T-helper 22 cell (primary cell): Measurements from ENCODE around the gene MAN1C1.
"Not testable (repeated sequence)": the region's sequence is repeated elsewhere in the genome, so short reads cannot be mapped to it uniquely, and the experiment has no call there.

ENCODE experiments used
- DNase-seq: peaks from one replicate; pipeline ENCODE4 v3.0.0-alpha.2; 2020; ENCODE audit warnings: low read depth

MAN1C1 gene

DNA sequence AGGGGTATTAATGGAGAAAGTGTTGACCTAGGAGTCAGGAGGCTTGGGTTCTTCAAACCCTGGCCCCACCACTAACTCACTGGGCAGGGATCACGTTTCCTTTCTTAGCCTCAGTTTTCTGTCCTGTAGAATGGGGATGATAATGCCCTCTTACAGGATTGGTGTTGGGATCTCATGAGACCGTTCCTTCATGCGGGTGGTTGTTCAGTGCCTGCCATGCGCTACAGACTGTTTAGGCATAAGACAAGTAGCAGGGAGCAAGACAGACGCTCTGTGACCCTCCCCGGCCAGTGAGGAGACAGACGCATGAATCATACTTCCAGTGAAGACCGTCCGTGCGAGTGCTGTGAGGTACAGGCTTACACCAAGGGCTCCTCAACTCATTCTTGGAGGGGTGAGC, 81.7 kb downstream of the MAN1C1 start:
- DNase-seq = no peak

DNA sequence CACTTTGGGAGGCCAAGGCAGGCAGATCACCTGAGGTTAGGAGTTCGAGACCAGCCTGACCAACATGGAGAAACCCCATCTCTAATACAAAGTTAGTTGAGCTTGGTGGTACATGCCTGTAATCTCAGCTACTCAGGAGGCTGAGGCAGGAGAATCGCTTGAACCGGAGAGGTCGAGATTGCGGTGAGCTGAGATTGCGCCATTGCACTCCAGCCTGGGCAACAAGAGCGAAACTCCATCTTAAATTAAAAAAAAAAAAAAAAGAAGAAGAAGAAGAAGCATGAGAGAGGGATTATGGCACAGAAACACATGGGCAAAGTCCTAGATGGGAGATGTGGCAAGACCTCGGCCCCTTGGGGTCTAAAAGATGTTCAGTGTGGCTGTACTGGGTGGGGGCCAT, 82.5 kb downstream of the MAN1C1 start:
- DNase-seq = not testable (repeated sequence)

DNA sequence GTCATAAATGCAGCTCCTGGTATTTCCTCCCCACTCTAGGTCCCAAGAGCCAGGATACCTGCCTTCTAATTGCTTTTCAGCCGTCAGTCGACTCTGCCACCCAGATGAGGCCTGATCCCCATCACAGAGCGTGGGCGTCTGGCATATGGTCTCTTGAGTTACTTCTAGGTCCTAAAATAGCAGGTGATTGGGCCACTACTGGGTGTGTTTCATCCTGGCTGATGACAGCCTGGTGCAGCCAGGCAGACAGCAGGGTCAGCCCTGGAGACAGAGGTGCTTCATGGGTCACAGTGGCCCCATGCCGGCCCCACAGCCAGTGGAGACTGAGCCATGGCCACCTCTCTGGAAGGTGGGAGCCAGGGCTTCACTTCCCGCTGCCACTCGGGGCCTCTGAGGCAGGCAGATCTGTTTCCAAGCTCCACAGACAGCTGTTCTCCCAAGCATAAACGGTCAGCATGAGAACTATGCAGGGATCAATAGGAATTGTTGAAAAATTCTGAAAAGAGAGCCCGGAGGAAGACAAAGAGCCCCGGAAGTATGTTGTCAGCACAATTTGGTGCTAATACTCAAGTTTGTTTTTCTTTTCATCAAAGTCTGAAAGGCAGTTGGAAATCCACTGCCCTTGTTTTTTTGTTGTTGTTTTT, 83.0 kb downstream of the MAN1C1 start:
- DNase-seq = no peak

DNA sequence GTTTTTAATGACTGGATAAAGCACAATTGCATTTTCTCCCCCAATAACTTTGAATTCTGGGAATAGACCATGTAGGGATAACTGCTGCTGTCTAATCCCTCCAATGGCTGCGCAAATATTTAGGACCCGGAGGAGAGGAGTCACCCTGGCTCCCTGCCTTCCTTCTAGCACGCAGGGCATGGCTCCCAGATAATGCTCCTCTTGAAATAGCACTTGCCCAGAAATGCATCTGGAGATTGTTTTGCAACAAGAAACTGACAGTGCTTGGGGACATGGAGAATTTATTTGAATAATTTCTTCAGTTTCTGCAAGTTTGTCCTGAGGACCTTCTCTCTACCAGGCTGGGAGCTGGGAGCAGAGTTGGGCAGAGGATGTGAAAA, 83.5 kb downstream of the MAN1C1 start:
- DNase-seq = no peak

DNA sequence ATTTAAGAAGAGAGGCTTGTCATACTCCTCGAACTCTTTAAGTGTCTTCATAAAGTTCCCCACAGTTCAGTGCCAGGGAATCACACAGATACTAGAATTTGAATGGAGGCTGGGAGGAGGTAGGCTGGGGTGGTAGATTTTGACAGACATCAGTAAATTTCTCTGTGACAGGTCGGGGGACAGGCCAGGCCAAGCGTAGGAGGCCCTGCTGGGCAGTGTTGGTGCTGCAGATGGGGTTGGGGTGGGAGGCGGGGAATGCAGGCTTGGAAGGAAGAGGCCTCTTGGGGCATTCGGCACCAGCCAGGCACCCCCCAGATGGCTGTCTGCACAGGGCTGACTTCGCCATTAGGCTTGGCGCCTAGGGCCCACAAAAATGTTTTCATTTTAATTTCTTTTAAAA, 84.0 kb downstream of the MAN1C1 start:
- no peak for DNase-seq

DNA sequence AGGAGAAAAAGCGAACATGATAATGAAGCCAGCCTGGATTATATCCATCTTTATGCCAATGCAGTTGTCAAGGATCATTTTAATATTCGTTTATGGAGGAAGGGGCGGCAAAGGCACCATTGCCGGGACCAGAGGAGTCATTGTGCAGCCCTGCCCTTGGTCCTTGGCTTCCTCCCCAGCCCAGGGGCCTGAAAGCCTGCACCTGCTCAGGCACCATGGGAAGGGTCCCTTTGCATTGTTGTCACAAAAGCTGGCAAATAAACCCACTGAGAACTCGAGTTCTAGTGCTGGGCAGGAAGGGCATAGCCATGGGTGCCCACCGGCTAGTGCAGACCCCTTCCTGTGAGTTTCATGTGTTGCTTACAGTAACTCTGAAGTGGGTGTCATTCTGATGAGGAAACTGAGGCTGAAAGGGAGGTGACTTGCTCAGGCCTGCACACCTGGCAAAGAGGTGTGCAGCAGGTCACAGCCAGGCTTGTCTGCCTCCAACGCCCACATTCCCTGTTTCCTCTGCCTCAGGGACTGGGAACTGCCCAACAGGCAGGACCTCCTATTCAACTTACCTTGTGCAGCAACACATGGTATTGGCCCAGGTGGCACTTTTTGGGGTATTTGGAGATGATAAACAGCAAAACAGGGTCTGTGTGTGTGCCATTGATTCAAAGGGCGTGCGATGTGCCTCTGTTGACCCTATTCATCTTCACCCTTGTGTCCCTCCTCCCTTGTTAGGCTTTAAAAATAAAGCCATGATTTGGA, 84.6 kb downstream of the MAN1C1 start:
- no peak for DNase-seq

DNA sequence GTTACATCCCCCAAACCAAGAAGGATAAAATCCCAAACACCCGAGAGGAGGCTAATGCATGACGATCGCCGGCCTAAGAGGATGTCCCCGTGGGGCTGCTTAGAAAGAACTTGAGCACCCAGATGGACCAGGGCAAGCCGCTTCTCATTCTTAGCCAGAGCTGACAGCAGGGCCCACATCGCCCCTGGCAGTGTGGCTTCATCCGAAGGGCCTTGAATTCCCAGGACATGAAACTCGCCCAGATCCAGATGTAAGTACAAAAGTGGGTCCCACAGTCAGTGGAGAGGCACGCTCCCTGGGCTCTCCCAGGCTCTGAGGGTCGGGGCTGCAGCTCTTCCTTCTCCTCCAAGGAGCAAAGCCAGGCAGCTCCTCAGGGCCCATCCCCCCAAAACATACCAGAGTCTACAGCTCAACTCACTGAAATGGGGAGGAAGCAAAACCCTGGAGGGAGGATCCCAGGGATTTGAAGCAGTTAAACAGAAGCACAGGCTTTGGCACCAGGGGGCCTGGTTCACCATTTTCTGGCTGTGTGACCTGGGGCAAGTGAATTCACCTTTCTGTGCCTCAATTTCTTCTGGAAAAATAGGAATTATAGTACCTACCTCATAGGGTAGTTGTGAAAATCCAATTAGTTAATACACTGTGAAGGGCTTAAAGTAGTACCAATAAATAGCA, 85.6 kb downstream of the MAN1C1 start:
- no peak for DNase-seq

DNA sequence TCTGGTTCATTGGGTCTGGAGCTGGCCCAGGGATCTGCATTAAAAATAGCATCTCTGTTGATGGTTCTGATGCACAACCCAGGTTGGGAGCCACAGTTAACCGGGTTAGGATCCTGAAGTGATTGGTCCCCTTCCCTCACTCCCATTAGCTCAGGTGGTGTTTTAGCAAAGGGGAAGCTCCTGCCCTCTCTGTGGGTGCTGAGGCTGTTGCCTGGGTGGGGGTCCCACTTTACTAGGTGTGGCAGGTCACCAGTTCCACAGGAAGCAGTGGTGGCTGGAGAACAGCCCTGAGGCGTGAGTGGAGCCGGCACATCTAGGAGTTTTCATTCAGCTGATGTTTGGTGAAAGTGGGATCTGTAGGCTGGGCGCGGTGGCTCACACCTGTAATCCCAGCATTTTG, 86.5 kb downstream of the MAN1C1 start:
- DNase-seq = no peak

DNA sequence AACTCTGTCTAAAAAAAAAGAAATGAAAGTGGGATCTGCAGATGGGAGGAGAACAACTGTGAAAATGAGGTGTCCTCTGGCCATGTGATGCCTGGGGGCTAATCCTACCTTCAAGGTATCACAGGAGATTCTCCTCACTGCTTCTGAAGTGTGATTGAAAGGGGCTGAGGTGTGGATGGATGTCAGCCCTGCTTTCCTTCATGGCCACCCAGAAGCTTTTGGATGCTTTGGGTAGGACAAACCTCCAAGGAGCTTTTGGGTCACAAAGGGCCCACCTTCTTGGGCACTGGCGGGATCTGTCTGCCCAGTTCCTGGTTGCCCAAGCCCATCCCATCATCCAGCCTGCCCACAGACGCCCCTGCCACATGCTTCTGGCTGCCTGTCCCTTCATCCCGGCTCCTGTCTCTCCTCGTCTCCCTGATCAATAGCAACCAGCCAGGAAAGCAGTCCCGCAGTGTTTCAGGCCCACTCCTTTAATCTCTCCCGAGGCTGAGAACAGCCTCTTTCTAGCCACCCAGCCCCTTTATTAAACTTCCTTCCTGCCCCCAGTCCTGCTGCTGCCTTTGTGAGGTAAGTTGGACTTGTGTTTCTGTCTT, 87.2 kb downstream of the MAN1C1 start:
- DNase-seq = no peak

DNA sequence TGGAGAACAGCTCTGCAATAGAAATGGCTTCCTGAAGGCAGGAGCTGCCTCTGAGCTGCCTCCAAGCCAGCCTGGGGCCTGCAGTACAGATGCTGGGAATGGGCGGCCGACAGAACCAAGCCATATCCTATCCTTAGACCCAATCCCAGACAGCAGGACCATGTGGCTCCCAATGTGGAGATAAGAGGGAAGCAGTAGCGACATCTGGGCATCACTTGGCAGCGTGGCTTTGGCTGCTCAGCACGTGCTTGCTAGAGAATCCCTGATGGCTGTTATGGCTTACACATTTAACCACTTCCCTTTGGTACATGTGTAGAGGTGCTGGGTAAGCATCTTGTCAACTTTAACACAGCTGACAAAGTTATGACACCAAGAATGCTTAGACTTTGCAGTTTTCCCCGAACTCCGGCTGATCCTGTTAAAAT, 87.7 kb downstream of the MAN1C1 start:
- no peak for DNase-seq

DNA sequence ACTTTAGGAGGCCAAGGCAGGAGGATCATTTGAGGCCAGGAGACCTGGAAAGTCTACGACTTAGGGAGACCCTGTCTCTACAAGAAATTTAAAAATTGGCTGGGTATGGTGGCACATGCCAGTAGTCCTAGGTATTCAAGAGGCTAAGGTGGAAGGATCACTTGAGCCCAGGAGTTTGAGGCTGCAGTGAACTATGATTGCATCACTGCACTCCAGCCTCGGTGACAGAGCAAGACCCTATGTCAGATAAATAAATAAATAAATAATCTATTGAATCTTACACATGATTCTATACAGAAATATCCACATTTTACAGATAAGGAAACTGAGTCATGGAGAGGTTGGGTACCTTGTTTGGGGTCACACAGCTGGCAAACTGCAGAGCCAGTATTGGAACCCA, 89.1 kb downstream of the MAN1C1 start:
- DNase-seq = no peak

DNA sequence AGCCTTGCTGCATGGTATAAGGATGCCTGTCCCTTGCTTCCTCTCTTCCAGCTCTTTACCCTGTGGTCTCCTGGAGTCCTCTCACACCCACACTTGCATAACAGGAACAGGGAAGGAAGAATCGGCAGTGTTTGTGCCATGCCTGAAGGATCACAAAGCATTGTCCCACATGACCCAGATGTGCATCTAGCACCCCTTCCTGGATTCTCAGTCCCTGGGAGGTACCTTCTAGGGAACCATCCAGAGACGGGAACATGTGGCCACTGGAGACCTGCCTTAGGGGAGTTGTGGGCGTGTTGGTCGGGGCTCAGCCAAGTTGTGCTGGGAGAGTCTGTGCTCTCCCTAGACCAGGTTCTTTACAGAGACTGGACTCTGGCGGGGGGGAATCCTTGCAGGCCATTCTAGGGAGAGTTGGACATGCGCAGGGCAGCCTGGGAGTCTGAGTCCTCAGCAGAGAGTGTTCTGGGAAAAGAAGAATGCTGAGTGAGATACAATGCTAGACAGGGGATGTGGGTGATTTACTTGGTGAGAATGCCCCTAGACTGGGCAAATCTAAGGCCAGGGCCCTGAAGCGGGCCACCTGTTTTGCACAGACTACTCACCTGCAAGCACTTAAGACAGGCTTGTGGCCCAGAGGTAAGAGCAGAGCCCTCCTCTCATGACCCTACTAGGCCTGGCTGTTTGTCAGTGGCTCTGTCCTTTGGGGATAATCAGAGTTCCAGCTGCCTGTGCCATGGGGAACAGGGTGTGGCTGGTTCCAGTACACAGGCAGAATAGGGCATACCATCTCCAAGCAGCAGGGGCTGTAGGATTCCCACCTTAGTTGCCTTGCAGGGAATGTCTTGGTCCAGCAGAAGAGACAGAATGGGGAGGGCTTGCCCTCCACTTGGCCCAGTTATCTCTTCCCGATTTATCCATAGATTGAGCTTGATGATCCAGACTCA, 89.8 kb downstream of the MAN1C1 start:
- DNase-seq = no peak

DNA sequence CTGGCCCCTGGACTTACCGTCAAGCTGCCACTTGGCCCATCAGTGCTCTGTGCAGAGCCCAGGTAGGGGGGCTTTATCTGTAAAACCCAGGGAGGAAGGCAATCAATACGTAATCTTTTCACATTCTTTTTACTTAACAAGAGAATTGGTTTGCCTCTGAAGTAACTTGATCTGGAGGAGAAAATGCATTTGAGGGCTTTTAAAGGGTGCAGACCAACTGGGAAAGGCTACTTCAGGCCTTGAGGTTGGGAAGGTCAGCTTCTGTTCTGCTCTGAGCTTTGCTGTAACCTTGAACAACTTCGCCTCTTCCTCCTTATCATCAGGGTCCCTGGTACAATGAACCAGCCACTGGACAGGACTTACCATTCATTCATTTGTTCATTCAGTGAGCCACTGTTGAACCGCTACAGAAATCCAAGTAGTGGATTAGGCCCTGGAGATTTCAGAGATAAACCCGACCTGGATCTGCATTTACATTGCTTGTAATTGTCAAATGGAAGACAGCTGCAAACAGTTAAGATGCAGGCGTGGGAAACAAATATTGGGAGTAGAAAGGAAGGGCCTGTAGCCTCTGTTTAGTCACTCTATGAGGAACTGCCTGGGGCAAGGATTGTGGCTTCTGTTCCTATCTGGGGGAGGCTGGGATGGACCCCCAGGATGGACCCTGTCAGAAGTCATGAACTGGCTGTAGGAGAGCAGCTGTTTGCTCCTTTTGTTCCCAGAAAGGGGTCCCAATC, 90.9 kb downstream of the MAN1C1 start:
- DNase-seq = no peak

DNA sequence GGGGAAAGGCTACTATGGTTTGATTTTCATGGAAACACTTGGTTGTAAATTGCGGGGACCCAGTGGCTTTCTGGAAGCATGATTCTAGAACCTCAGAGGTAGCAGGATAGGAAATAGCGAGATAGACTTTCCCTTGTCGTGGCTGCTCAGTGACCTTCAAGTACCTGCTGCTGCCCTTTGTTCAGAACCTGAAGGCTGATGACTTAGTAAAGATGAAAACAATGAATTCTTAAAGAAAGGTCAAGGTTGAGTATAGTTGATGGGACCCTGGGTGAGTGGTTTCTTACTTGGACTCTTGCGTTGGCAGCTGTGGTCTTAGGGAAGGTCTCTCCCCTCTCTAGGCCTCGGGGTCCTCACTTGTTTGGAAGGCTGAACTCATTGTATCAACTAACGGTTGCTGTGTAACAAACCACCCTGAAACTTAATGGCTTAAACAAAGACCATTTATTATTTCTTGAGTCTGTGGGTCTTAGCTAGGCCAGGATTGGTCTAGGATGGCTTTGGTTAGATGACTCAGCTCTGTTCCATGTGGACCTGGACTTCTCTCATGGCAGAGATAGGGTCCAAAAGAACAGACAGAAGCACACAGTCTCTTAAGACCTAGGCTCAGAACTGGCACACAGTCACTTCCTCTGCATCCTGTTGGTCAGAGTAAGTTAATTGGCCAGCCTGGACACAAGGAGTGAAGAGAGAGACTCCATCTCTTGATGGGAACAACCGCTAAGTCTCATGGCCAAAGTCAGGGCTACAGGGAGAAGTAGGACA, 94.2 kb downstream of the MAN1C1 start:
- no peak for DNase-seq

DNA sequence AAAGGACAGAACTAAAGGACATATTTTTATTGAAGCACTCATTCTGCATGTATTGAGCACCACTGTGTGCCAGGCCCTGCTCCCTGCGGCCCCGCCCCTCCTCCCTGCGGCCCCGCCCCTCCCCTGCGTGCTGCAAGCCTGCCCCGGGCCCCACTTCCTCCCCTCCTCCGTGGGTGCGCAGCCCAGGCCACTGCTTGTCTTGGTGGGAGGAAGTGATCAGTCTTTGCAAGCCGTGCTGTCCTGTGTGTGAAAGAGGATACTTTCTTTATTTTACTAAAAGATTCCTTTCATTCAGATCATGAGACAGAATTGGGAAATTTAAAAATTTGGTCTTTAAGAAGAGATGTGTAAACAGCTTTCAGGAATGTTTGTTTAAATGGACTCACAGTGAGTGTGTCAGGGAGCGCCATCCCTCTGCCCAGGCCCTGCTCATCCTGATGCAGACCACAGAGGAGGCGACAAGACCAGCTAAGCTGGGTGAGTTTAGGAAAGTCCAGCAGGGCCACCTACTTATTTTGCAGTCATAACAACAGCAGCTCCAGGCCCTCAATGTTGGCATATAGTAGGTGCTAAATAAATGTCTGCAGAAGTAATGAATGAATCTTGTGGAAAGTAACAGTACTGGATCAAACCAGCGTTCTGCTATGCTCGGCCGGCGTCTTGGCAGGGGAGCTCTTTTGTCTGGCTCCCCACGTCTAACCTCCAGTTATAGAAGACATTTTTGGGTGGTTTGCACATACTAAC, 95.1 kb downstream of the MAN1C1 start:
- peak; percentile 20 for DNase-seq

DNA sequence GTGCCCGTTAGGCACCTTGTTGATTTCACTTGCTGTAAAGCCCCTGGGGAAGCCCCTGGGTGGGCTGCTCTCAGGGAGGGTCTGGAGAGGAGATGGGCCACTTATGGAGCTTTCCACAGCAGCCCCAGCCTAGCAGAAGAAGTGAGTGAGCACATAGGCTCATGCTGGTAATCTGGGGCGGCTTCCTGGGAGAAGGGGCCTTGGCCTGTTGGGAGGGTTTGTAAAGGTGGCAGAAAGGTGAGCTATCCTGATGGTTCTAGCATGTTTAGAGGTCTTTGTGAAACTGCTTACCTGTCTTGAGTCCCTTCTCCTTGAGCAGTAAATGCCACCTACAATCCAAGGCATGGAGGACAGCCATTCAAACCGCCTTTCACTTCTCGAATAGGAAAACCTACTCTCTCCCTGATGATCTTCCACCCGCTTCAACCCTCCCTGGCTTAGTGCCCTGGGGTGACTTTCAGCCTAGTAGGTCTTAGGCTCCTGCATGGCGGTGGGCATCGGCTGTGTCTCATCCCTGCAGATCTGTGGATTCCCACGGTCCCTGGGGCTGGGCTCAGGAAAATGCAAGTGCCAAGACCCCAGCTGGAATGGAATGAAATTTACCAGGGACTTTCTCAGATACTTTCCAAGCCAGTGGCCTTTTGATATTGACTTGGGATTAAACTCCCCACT, 95.8 kb downstream of the MAN1C1 start:
- no peak for DNase-seq

DNA sequence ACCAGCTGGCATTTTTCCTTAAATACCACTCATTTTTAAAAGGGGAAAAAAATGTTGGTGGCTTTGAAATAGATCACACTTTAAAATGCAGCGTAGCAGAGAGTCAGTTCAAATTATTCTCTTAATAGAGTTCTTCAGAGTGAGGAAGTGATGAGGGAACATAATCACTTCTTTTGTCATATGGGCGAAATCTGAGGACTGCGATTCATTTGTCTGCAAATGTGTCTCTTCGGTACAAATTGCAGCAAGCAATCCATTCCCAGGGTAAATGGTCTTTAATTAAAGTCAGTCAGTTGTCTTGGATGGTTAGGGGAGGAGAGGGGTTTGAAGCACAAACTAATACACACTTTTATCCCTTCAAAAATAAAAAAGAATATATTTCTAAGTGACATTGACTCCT, 97.4 kb downstream of the MAN1C1 start:
- no peak for DNase-seq

DNA sequence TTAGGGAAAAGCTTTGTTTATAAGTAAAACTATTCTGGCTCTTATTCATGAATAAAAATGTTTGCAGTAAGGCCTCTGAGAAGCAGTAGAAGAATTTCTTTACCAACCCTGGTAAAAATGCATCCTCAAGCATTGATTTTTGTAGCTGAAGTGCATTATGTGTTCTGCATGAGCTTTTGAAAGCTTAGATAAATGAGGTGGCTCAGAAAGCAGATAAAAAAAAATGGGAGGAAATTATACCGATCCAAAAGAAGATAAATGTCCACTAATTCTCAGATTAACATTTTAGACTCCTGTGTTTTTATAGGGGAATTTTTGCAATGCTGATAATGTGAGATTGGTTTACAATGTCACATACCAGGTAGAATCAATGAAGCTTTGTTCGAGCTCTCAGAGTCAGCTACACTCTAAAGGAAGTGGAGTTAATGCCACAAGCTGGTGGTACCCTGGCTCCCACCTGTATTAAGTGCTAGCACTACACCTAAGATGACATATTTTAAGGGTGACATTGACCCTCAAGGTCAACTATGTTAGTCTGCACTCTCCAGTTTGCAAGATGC, 97.9 kb downstream of the MAN1C1 start:
- DNase-seq = no peak

DNA sequence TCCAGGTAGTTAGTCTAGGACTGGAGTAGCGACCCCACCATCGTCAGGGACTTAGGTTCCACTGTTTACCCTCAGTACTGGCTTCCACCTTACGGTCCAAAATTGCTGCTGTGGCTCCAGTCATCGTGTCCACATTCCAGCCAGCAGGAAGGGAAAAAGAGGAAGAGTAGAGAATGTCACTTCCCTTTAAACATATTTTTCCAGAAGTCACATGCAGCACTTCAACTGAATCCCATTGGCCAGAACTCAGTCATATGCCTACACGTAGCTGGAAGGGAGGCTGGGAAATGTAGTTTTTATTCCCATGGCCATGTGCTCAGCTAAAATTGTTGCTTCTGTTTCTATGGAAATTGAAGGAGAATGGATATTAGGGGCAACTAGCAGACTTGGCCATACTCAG, 99.3 kb downstream of the MAN1C1 start:
- no peak for DNase-seq
